ENCODE measurements around the gene FAM180B.

Gene FAM180B

GRCh38 chr11:47599902-47600301 is 13.4 kb downstream of the FAM180B start:
- no peak overlapping the region for H3K4me3 ChIP-seq (ENCODE audit: low read length)
- no peak for TF ChIP-seq CTCF (conservative IDR thresholded peaks at IDR 0.05; ENCODE audit: low read depth, low read length)
- no peak for DNase-seq (ENCODE audit: low read depth)

GRCh38 chr11:47603295-47603694 is 16.8 kb downstream of the FAM180B start:
- no peak overlapping the region for H3K4me3 ChIP-seq (ENCODE audit: low read length)
- TF ChIP-seq CTCF (conservative IDR thresholded peaks at IDR 0.05; ENCODE audit: low read depth, low read length): no peak
- DNase-seq (ENCODE audit: low read depth): no peak

- no peak overlapping the region for H3K4me3 ChIP-seq (ENCODE audit: low read length)
- no peak for TF ChIP-seq CTCF (conservative IDR thresholded peaks at IDR 0.05; ENCODE audit: low read depth, low read length)
- no peak for DNase-seq (ENCODE audit: low read depth)
These were observed 19.4 kb downstream of the FAM180B start for GRCh38 chr11:47605921-47606320.

GRCh38 chr11:47606731-47607130 is 20.3 kb downstream of the FAM180B start:
- no peak overlapping the region for H3K4me3 ChIP-seq (ENCODE audit: low read length)
- DNase-seq (ENCODE audit: low read depth): no peak
- TF ChIP-seq CTCF (conservative IDR thresholded peaks at IDR 0.05; ENCODE audit: low read depth, low read length): no peak

- H3K4me3 ChIP-seq (ENCODE audit: low read length): no peak overlapping the region
- DNase-seq (ENCODE audit: low read depth): no peak
- no peak for TF ChIP-seq CTCF (conservative IDR thresholded peaks at IDR 0.05; ENCODE audit: low read depth, low read length)
These were observed 20.9 kb downstream of the FAM180B start for GRCh38 chr11:47607380-47607779.

- TF ChIP-seq CTCF (conservative IDR thresholded peaks at IDR 0.05; ENCODE audit: low read depth, low read length): no peak
- DNase-seq (ENCODE audit: low read depth): no peak
- H3K4me3 ChIP-seq (ENCODE audit: low read length): no peak overlapping the region
These were observed 23.2 kb downstream of the FAM180B start for GRCh38 chr11:47609675-47610074.

GRCh38 chr11:47611348-47611794 is 24.9 kb downstream of the FAM180B start:
- DNase-seq (ENCODE audit: low read depth): no peak
- H3K4me3 ChIP-seq (ENCODE audit: low read length): no peak overlapping the region
- no peak for TF ChIP-seq CTCF (conservative IDR thresholded peaks at IDR 0.05; ENCODE audit: low read depth, low read length)

Data from retinal pigment epithelial cell (primary cell).